ENCODE data around the gene AMOTL2.

AMOTL2 gene

GRCh38 chr3:134374791-134375581 lies 739 bp upstream of the AMOTL2 start:
- H3K27me3 Mint-ChIP-seq = peaks cover 88% of the 10 kb centered on the region
- no peak overlapping the region for H3K27ac Mint-ChIP-seq

GRCh38 chr3:134373271-134374104 lies 759 bp downstream of the AMOTL2 start:
- Mint-ChIP-seq H3K27me3 (peaks cover 96% of the 10 kb centered on the region), H3K4me1 (peaks cover 13% of the 10 kb centered on the region), H3K4me3 (no peak overlapping the region), H3K9me3 (no peaks in the 10 kb centered on the region), H3K36me3 (no peaks in the 10 kb centered on the region), H3K27ac (no peak overlapping the region)
- DNase-seq = no peak
- CTCF ChIA-PET = interaction anchor here (0.8 kb wide), 1 partner anchor 27 kb away, joined by 3 read pairs; no protein-coding TSS in a partner anchor

More at GRCh38 chr3:134374791-134375581, 739 bp upstream of the AMOTL2 start:
- H3K9me3 Mint-ChIP-seq = no peaks in the 10 kb centered on the region
- no peaks in the 10 kb centered on the region for H3K36me3 Mint-ChIP-seq
- H3K4me1 Mint-ChIP-seq = peaks cover 13% of the 10 kb centered on the region
- CTCF ChIA-PET = interaction anchor here (0.8 to 1.2 kb wide), 2 partner anchors 25 to 67 kb away, joined by 3 read pairs; no protein-coding TSS in a partner anchor
- peak overlapping the region; percentile 62 for H3K4me3 Mint-ChIP-seq
- no peak for DNase-seq

DNA sequence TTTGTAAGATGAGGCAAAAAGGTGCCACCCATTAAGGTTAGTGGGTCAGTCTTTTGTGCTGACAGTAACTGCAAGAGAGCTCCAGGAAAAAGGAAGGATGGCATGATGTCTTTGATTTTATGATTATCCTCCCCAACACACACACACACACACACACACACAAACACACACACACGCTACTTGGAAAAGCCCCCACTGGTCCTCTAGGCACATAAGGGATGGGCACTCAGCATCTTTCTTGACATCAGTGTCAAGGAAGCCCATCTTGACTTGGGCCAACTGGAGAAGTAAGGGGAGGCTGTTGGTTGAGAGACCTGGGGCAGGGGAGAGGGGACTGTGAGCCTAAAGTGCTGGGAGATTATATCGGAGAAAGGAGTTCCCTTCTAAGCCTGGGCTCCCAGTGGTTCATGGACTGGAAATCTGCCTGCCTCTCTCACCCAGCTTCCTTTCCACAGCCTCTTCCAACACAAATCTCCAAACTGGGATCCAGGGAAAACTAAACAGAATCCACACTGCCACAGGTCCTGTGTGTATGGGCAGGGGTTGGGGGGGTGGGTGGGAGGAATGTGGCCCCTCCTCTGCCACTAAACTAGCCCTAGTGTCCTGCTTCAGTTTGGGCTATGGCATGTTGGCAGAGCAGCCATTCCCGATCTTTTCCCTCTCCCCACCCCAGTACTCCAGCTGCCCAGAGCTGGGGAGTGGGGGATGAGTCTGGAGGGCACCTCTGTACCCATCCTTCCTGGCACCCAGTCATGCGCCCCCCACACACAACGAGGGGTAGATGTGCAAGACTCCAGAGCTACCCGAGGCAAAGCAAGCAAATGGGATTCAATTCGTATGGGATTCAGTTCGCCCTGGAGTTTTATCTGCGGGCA lies 1.6 kb downstream of the AMOTL2 start:
- CTCF ChIA-PET = interaction anchor here (1.3 kb wide), 1 partner anchor 160 kb away, joined by 5 read pairs; no protein-coding TSS in a partner anchor
- Mint-ChIP-seq H3K27ac (no peak overlapping the region), H3K36me3 (no peaks in the 10 kb centered on the region), H3K4me1 (peaks cover 13% of the 10 kb centered on the region), H3K9me3 (no peaks in the 10 kb centered on the region), H3K27me3 (peaks cover 88% of the 10 kb centered on the region), H3K4me3 (no peak overlapping the region)
- no peak for DNase-seq

GRCh38 chr3:134371542-134372324 lies 2.5 kb downstream of the AMOTL2 start:
- no peak overlapping the region for H3K4me3 Mint-ChIP-seq
- H3K9me3 Mint-ChIP-seq = no peaks in the 10 kb centered on the region
- peaks cover 13% of the 10 kb centered on the region for H3K4me1 Mint-ChIP-seq
- no peaks in the 10 kb centered on the region for H3K36me3 Mint-ChIP-seq
- H3K27ac Mint-ChIP-seq = no peak overlapping the region
- DNase-seq = no peak
- CTCF ChIA-PET = interaction anchor here (1.3 kb wide), 1 partner anchor 159 kb away, joined by 5 read pairs; no protein-coding TSS in a partner anchor
- H3K27me3 Mint-ChIP-seq = peaks cover 86% of the 10 kb centered on the region

DNA sequence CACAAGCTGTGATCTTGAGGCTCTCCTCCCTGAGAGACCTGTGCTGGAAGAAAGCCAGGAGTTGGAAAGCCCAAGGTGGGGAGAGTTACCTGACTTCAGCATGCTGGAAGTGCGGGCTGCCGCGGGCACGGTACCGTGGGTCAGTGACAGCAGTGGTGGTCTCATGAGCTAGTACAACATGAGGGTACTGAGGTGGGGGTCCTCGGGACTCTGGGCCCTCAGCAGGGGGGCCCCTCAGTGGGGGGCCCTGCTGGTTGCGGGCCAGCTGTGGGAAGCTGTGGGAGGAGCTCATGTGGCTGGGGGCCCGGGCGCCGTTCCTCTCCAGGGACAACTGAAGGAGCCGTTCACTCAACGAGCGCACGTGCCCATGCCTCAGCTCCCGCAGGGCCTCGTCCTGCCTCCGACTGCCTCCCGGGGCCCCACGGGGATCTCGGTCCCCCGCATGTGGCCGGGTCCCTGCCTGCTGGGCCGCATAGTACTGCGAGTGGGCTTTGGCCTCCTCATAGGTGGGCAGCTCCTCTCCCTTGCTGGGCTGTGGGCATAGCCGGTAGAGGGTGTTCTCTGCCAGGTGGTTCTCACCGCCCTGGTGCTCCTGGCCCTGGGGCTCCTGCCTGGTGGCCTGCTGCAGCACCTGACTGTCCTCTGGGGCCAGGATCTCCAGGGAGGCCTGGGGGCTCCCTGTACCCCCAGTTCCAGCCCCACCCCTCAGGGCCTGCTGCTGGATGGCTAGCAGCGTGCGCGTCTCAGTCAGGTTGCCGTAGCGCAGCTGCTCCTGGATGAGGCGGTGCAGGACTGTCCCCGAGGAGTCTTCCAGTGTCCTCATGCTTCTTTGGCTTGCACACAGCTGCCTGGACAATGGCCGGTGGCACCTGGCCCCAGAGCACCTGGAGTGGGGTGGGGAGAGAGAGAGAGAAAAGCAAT lies 3.4 kb downstream of the AMOTL2 start:
- no peak for DNase-seq
- no peaks in the 10 kb centered on the region for H3K36me3 Mint-ChIP-seq
- H3K27me3 Mint-ChIP-seq = peaks cover 86% of the 10 kb centered on the region
- no peaks in the 10 kb centered on the region for H3K9me3 Mint-ChIP-seq
- no peak overlapping the region for H3K4me3 Mint-ChIP-seq
- CTCF ChIA-PET = interaction anchor here (1.2 to 1.3 kb wide), 2 partner anchors 14 to 158 kb away, joined by 3 to 5 read pairs; no protein-coding TSS in a partner anchor
- peaks cover 13% of the 10 kb centered on the region for H3K4me1 Mint-ChIP-seq
- H3K27ac Mint-ChIP-seq = no peak overlapping the region

GRCh38 chr3:134369861-134370596 lies 4.2 kb downstream of the AMOTL2 start:
- H3K27ac Mint-ChIP-seq = no peak overlapping the region
- no peaks in the 10 kb centered on the region for H3K9me3 Mint-ChIP-seq
- DNase-seq = no peak
- H3K36me3 Mint-ChIP-seq = no peaks in the 10 kb centered on the region
- H3K4me3 Mint-ChIP-seq = no peak overlapping the region
- H3K27me3 Mint-ChIP-seq = peaks cover 86% of the 10 kb centered on the region
- peaks cover 13% of the 10 kb centered on the region for H3K4me1 Mint-ChIP-seq
- CTCF ChIA-PET = interaction anchor here (1.2 kb wide), 1 partner anchor 13 kb away, joined by 3 read pairs; no protein-coding TSS in a partner anchor

- H3K4me3 Mint-ChIP-seq = no peak overlapping the region
- CTCF ChIA-PET = no interaction called here
- H3K9me3 Mint-ChIP-seq = no peaks in the 10 kb centered on the region
- H3K27ac Mint-ChIP-seq = no peak overlapping the region
- H3K27me3 Mint-ChIP-seq = peaks cover 86% of the 10 kb centered on the region
- H3K4me1 Mint-ChIP-seq = peaks cover 15% of the 10 kb centered on the region
- no peak for DNase-seq
- H3K36me3 Mint-ChIP-seq = no peaks in the 10 kb centered on the region
Observed at GRCh38 chr3:134369231-134369741, 5.0 kb downstream of the AMOTL2 start.

DNA sequence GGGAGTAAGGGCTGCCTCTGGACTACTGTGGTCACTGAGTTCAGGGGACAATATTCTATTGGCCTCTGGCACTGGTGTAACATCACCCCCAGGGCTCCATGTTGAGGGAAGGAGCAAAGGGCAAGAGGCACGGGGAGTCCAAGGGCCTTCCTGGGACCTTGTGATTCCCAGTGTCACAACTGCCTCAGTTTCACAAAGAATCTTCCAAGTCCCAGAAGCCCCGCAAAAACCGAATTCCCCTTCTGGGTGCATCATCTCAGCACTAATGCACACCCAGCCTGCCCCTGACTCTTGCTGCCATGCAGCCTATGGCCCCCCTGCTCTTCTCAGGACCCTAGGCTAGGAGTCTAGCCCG lies 5.5 kb downstream of the AMOTL2 start:
- CTCF ChIA-PET = no interaction called here
- H3K36me3 Mint-ChIP-seq = no peaks in the 10 kb centered on the region
- peaks cover 14% of the 10 kb centered on the region for H3K4me1 Mint-ChIP-seq
- H3K27ac Mint-ChIP-seq = no peak overlapping the region
- H3K9me3 Mint-ChIP-seq = no peaks in the 10 kb centered on the region
- H3K4me3 Mint-ChIP-seq = no peak overlapping the region
- DNase-seq = no peak
- H3K27me3 Mint-ChIP-seq = peaks cover 86% of the 10 kb centered on the region

DNA sequence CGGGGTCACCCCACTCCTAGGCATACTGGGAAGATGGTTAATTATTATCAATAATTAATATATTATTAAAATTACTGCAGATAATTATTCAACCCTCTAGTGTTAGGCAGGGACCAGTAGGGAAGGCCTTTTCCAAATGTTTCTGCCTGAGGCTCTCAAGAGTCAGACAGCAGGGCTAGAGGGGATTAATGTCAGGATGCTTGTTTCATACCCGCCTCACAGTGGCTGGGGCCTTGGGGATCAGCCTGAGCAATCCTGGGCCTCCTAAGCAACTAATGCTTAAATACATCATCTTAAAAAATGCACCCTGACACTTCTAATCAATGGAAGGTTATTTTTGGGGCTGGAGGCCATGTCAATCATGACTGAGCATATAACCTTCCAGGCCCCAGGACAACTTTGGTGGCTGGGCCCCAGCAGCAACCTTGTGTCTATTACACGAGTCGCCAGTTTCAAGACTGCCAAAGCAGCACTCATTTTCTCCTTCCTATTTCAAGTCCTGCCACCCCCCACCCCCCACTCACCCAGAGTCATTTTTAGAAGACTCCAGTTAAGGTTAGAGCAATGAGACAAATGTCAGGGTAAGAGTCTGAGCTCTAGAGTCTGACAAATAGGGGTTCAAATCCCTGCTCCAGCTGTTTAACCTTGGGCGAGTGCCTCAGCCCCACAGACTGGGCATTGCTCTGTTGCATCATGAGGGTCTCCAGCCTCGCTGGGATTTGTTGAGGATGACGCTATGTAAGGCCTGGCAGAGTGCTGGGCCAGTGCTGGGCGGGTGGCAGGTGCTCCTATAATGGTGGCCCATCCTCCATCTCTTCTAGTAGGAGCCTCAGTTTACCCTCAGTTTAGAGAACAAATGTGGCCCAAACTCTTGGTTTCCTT lies 6.1 kb downstream of the AMOTL2 start:
- Mint-ChIP-seq H3K4me1 (peaks cover 14% of the 10 kb centered on the region), H3K27me3 (peaks cover 86% of the 10 kb centered on the region), H3K9me3 (no peaks in the 10 kb centered on the region), H3K36me3 (no peaks in the 10 kb centered on the region), H3K27ac (no peak overlapping the region), H3K4me3 (no peak overlapping the region)
- DNase-seq = no peak
- CTCF ChIA-PET = no interaction called here

DNA sequence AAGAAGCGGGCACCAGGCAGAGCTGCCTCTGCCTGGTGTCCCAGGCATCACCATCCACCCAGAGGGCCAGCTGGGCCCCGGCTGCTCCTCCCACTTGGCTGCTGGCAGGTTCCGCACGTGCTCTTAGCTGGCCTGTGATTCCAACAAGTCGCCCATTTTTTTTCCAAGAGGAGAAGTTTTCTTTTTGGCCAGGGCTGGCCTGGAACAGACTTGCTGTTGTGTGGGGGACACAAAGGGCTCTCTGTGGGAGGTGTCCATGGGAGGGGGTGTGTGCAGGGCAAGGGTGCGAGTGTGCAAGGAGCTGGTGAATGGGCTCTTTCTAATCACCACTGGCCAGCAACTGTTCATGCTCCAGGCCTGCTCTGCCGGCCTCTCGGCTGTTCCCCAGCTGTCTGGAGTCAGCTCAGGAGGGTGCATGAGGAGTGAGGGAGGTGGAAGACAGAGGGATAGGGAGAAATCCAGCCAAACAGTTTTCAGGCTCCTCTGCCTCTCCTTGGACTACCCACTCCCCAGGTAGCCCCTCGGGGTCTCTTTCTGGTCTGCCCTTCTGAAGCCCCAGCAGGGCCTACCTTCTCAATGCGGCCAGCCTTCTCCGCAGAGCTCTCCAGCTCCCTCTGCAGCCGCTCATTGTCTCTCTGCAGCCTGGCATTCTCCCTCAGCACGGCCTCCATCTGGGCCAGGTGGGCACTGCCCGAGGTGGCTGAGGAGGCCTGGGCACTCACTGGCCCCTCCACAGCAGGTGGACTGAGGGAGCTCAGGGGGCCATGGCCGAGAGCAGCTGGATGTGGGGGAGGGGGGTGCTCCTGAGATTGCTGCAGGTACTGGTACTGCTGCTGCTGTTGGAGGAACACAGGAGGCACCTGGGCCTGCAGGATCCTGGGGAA lies 7.1 kb downstream of the AMOTL2 start:
- Mint-ChIP-seq H3K4me1 (peaks cover 14% of the 10 kb centered on the region), H3K4me3 (no peak overlapping the region), H3K36me3 (no peaks in the 10 kb centered on the region), H3K27me3 (peaks cover 85% of the 10 kb centered on the region), H3K27ac (no peak overlapping the region), H3K9me3 (no peaks in the 10 kb centered on the region)
- DNase-seq = no peak
- CTCF ChIA-PET = interaction anchor here (0.9 kb wide), 1 partner anchor 107 kb away, joined by 5 read pairs; no protein-coding TSS in a partner anchor

Measured in activated naive CD4-positive, alpha-beta T cell treated with anti-CD3 and anti-CD28 coated beads, Interleukin-2, amount 10 ng/mL, durations not matched to agents 7 days and 5 days (primary cell).